Fibroblast of pulmonary artery (primary cell): ENCODE measurements around the gene SYNJ1.

Source experiments
- DNase-seq: peaks from one replicate; pipeline ENCODE4 v3.0.0-alpha.2; 2010; ENCODE audit warnings: low read depth
- H3K4me3 ChIP-seq: replicated peaks from 2 replicates; pipeline ENCODE4 v1.5.1; 2011; ENCODE audit warnings: low read depth, mild to moderate bottlenecking, control low read depth, low read length, moderate library complexity
- TF ChIP-seq, protein P1 (sequence below): IDR thresholded peaks from 2 replicates; pipeline ENCODE4 v1.5.1; 2011; ENCODE audit warnings: mild to moderate bottlenecking, control low read depth, low read length, inconsistent platforms; ENCODE audit errors: missing control alignments

The SYNJ1 gene

GRCh38 chr21:32587651-32588050, 140.2 kb downstream of the SYNJ1 start:
- TF ChIP-seq, protein P1, sequence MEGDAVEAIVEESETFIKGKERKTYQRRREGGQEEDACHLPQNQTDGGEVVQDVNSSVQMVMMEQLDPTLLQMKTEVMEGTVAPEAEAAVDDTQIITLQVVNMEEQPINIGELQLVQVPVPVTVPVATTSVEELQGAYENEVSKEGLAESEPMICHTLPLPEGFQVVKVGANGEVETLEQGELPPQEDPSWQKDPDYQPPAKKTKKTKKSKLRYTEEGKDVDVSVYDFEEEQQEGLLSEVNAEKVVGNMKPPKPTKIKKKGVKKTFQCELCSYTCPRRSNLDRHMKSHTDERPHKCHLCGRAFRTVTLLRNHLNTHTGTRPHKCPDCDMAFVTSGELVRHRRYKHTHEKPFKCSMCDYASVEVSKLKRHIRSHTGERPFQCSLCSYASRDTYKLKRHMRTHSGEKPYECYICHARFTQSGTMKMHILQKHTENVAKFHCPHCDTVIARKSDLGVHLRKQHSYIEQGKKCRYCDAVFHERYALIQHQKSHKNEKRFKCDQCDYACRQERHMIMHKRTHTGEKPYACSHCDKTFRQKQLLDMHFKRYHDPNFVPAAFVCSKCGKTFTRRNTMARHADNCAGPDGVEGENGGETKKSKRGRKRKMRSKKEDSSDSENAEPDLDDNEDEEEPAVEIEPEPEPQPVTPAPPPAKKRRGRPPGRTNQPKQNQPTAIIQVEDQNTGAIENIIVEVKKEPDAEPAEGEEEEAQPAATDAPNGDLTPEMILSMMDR = no peak
- DNase-seq = no peak

DNA sequence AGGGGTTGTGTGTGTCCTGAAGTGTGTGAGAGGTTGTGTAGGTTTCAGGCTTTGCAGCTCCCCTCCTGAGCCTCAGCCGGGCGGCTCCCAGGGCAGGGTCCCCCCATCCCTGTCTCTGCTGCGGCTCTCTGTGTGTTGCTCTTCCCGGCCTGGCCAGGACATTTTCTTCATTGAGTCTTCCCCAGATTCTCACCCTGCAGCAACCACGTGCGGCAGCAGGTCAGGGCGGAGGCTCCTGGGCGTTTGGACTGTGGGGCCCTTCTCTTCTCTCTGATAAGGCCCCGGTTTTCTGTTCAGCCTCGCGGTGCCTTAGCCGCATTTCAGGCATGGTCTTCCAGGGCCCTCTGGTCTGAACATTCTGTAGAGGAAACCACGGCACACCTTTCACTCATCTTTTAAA, 140.7 kb downstream of the SYNJ1 start:
- TF ChIP-seq, protein P1 = no peak
- no peak for DNase-seq
- H3K4me3 ChIP-seq = no peak overlapping the region

More at GRCh38 chr21:32587651-32588050, 140.2 kb downstream of the SYNJ1 start:
- no peak overlapping the region for H3K4me3 ChIP-seq

- H3K4me3 ChIP-seq = no peak overlapping the region
- TF ChIP-seq, protein P1 = no peak
- DNase-seq = no peak
These were observed 141.8 kb downstream of the SYNJ1 start for GRCh38 chr21:32585970-32586369.

DNA sequence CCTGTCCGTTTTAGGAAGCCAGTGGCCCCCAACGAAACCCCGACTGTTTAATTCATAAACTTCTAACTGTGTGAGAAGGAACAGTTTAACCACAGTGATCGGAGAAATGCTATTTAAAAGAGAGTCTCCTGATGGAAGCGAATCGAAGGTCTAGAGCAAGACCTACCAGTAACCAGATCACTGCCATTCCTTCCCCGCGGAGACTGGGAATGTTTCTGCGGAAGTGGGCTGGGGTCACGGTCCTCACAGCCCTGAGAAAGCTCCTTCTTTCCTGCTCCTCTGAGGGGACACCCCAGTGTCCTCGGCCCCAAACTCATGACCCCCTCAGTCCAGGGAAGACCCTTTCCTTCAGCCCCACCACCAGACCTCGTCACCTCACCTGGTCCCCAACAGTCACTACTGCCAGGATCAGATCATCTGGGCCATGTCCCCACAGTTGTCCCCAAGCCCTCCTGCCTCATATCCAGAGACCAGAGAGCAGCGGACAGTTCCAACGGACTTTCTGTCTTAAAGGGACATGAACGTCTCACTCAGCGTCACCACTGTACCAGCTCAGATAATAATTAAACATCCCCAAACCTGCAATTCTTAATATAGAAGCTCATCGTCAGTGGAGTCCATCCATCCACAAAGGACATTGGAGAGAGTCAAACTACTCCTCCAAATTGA, 142.6 kb downstream of the SYNJ1 start, which contains the start of gene TCP10L:
TCP10L (minus strand) TSS at position 482 of the 669 bp plus-strand sequence. CDS start 1,219 bp downstream, outside the sequence.
- TF ChIP-seq, protein P1 = no peak
- no peak within 1 kb of the TSS for H3K4me3 ChIP-seq

DNA sequence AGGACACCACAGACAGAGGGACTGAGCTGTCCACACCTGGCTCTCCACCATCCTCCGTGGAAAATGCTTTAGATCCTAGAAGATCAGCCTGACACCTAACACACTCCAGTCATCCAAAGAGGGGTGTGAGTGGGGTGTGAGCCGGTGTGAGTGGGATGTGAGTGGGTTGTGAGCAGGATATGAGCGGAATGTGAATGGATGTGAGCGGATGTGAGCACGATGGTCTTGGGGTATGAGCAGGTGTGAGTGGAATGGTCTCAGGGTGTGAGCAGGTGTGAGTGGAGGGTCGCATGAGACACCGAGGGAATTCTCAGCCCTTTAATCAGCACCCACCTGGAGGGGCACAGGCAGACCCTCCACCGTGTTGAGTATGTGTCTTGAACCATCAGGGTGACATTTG, 143.3 kb downstream of the SYNJ1 start:
- no peak overlapping the region for H3K4me3 ChIP-seq
- no peak for DNase-seq
- TF ChIP-seq, protein P1 = no peak

More for the DNA sequence above, 142.6 kb downstream of the SYNJ1 start, which contains the start of gene TCP10L:
- DNase-seq = no peak

- no peak overlapping the region for H3K4me3 ChIP-seq
- TF ChIP-seq, protein P1 = no peak
- DNase-seq = no peak
These were observed 146.1 kb downstream of the SYNJ1 start for GRCh38 chr21:32581732-32582131.

- no peak overlapping the region for H3K4me3 ChIP-seq
- TF ChIP-seq, protein P1 = no peak
- DNase-seq = no peak
These were observed 146.9 kb downstream of the SYNJ1 start for GRCh38 chr21:32580949-32581348.
